Measurements from ENCODE around the gene DSPP. TPM values are rescaled to one million over a fixed set of nuclear protein-coding genes. Genes with fewer than 3 reads are reported as not detected.

DSPP gene
- total RNA-seq, 5 donors from 2014 or later (not counting 1 experiment from before 2014, with no cell fraction given), result not detected

DNA sequence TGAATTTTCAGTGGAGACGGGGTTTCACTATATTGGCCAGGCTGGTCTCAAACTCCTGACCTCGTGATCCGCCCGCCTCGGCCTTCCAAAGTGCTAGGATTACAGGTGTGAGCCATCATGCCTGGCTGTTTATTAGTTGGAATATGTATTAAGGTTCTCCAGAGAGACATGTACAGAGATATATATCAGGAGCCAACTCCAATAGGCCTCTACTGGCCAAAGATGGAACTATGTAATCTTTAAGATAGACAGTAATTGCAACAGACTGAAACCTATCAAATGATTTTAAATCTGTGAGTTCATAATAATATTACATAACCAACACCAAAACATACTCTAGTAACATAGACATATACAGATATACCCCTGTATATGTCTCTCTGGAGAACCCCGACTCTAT, 36.0 kb downstream of the DSPP start:
- Histone ChIP-seq H3K4me1 (ENCODE audit: control insufficient read depth in 1 of 2, extremely low read depth in 1 of 2, insufficient read depth in 2 of 2, low read length in 2 of 2) (no peaks in the 10 kb centered on the region), H3K4me3 (ENCODE audit: control insufficient read depth in 1 of 2, extremely low read depth in 1 of 2, low read length in 1 of 2) (no peak overlapping the region), H3K27ac (ENCODE audit: low read length) (no peak overlapping the region), H3K36me3 (ENCODE audit: control insufficient read depth in 2 of 2, extremely low read depth in 1 of 2, insufficient read depth in 1 of 2, low read length in 1 of 2) (no peaks in the 10 kb centered on the region), H3K9me3 (no peaks in the 10 kb centered on the region), H3K27me3 (replicated peaks in 1 of 2; ENCODE audit: control insufficient read depth in 2 of 2, extremely low read depth in 1 of 2, insufficient read depth in 2 of 2, low read length in 1 of 2) (peaks cover 0 to 3% of the 10 kb centered on the region in 2 experiments)
- WGBS (ENCODE audit: insufficient coverage), result 90% methylated on average over 2 of the region's 6 CpGs
- Mint-ChIP-seq H3K27ac (no peak overlapping the region), H3K27me3 (no peaks in the 10 kb centered on the region), H3K4me1 (no peaks in the 10 kb centered on the region), H3K9me3 (peaks cover 0 to under 1% (median 0%) of the 10 kb centered on the region in 3 donors), H3K36me3 (no peaks in the 10 kb centered on the region), H3K4me3 (no peak overlapping the region)
- POLR2A ChIA-PET, result no interaction called here
- CTCF ChIA-PET, result no interaction called here
- DNase-seq (no peak), ATAC-seq (replicated peaks in 1 of 4) (no peak)

DNA sequence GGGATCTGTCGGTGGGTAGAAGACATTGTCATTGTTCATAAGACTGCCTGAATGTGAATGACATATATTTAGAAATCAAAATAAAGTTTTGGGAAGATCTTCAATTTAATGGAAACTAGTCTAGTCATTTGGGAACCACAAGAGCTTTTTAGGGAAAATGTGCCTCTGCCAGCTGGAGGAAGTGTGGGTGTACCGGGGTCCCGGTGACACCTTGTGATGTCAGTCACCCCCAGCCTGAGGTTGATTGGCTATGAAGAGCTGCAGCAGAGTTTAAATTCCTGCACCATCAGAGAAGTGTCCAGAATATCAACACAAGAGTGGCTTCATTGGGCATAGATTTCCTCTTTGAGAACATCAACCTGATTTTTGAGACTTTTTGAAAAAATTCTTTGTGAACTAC, 41.7 kb downstream of the DSPP start, which contains the start of gene DMP1:
DMP1 (plus strand) TSS at position 301 of the 400 bp plus-strand sequence. CDS start 6,213 bp downstream, outside the sequence.
- DNase-seq (no peak), ATAC-seq (replicated peaks in 1 of 4) (no peak)
- H3K4me1 Mint-ChIP-seq, result no peaks in the 10 kb centered on the region
- POLR2A ChIA-PET, result no interaction called here
- H3K27me3 Mint-ChIP-seq, result peaks cover 4 to 10% of the 10 kb centered on the region in 2 donors
- no peak within 1 kb of the TSS for H3K27ac Mint-ChIP-seq
- no peaks in the 10 kb centered on the region for H3K36me3 Mint-ChIP-seq
- no peak within 1 kb of the TSS for H3K27ac ChIP-seq (ENCODE audit: low read length)
- CTCF ChIA-PET, result no interaction called here
- H3K4me3 ChIP-seq (ENCODE audit: control insufficient read depth in 1 of 2, extremely low read depth in 1 of 2, low read length in 1 of 2), result no peak within 1 kb of the TSS
- no peaks in the 10 kb centered on the region for H3K4me1 ChIP-seq (ENCODE audit: control insufficient read depth in 1 of 2, extremely low read depth in 1 of 2, insufficient read depth in 2 of 2, low read length in 2 of 2)
- H3K9me3 ChIP-seq, result no peaks in the 10 kb centered on the region
- no peaks in the 10 kb centered on the region for H3K9me3 Mint-ChIP-seq
- no peaks in the 10 kb centered on the region for H3K36me3 ChIP-seq (ENCODE audit: control insufficient read depth in 2 of 2, extremely low read depth in 1 of 2, insufficient read depth in 1 of 2, low read length in 1 of 2)
- 68% methylated on average over 2 of the region's 3 CpGs for WGBS (ENCODE audit: insufficient coverage)
- peaks cover 0 to 3% of the 10 kb centered on the region in 2 experiments for H3K27me3 ChIP-seq (replicated peaks in 1 of 2; ENCODE audit: control insufficient read depth in 2 of 2, extremely low read depth in 1 of 2, insufficient read depth in 2 of 2, low read length in 1 of 2)
- H3K4me3 Mint-ChIP-seq, result no peak within 1 kb of the TSS

DNA sequence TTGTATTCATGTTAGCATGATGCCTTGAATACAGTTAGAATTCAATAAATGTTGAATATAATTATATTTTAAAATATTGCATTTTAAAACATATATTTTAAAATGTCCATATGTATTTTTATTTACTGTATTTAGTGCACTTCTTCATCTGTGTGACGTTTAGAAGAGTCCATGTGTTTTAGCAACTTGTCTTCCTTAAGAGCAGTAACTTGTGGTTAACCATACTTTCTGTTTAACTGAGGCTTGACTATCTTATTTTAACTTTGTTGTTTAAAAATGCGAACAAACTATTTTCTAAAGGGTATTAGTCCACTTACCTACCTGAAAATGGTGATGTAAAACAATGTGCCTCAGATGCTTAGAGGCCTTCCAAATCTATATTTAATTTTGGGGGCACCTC, 42.6 kb downstream of the DSPP start:
- no peaks in the 10 kb centered on the region for H3K9me3 ChIP-seq
- no peak overlapping the region for H3K27ac ChIP-seq (ENCODE audit: low read length)
- no CpG with 5 or more reads among the region's 2 CpGs for WGBS (ENCODE audit: insufficient coverage)
- no peaks in the 10 kb centered on the region for H3K36me3 Mint-ChIP-seq
- no peaks in the 10 kb centered on the region for H3K9me3 Mint-ChIP-seq
- no peak for ATAC-seq (replicated peaks in 1 of 4)
- no peak for DNase-seq
- peaks cover 0 to 3% of the 10 kb centered on the region in 2 experiments for H3K27me3 ChIP-seq (replicated peaks in 1 of 2; ENCODE audit: control insufficient read depth in 2 of 2, extremely low read depth in 1 of 2, insufficient read depth in 2 of 2, low read length in 1 of 2)
- H3K36me3 ChIP-seq (ENCODE audit: control insufficient read depth in 2 of 2, extremely low read depth in 1 of 2, insufficient read depth in 1 of 2, low read length in 1 of 2), result no peaks in the 10 kb centered on the region
- ChIA-PET CTCF (no interaction called here), POLR2A (no interaction called here)
- no peak overlapping the region for H3K4me3 Mint-ChIP-seq
- H3K4me1 Mint-ChIP-seq, result no peaks in the 10 kb centered on the region
- H3K27ac Mint-ChIP-seq, result no peak overlapping the region
- no peaks in the 10 kb centered on the region for H3K4me1 ChIP-seq (ENCODE audit: control insufficient read depth in 1 of 2, extremely low read depth in 1 of 2, insufficient read depth in 2 of 2, low read length in 2 of 2)
- H3K27me3 Mint-ChIP-seq, result peaks cover 4 to 10% of the 10 kb centered on the region in 2 donors
- no peak overlapping the region for H3K4me3 ChIP-seq (ENCODE audit: control insufficient read depth in 1 of 2, extremely low read depth in 1 of 2, low read length in 1 of 2)

DNA sequence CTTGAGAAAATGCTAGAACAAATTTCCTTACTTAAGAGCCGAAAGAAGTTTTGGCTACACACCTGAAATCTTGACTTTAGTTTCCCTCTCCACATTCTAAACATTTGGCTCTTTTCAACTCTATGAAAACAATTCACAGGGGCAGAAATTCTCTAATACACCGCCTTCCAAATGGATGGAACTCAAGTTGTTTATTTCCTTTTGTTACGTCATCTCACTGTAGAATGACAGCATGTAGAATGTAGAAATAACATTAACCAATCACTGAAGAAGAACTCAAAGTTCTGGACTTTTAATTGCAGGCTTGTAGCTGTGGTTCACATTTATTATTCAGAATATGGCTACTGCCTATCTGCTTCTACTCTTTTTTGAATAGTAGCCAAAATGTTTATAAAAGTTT, 43.6 kb downstream of the DSPP start:
- WGBS (ENCODE audit: insufficient coverage), result no CpG with 5 or more reads among the region's 3 CpGs
- H3K27ac Mint-ChIP-seq, result no peak overlapping the region

DNA sequence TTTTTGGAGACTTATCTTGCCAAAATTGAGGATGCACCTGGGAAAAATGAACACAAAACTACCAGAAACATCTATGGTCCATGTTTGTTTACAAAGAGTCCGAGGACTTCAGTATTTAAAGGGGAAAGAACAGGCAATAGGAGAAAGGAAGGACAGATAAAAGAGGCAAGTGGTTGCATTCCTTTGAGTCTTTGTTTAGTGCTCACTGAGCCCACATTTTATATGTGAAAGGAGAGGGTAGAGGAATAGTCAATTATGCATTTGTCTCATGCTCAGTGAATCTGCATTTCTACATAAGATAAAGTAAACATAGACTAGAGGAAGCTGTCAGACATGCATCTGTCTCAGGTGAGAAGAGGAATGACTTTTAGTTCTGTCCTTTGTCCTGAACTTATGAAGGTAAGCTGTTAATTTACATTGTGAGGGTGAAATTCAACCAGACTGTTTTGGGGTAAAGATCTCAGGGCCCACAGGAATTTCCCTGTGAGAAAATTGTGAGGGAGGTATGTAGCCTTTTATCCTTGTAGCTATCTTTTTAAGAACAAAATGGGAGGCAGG, 46.2 kb downstream of the DSPP start:
- H3K27ac ChIP-seq (ENCODE audit: low read length), result no peak overlapping the region
- H3K4me3 Mint-ChIP-seq, result no peak overlapping the region
- no peaks in the 10 kb centered on the region for H3K27me3 ChIP-seq (replicated peaks in 1 of 2; ENCODE audit: control insufficient read depth in 2 of 2, extremely low read depth in 1 of 2, insufficient read depth in 2 of 2, low read length in 1 of 2)
- no peak for DNase-seq
- no peaks in the 10 kb centered on the region for H3K9me3 Mint-ChIP-seq
- no peak overlapping the region for H3K4me3 ChIP-seq (ENCODE audit: control insufficient read depth in 1 of 2, extremely low read depth in 1 of 2, low read length in 1 of 2)
- H3K27me3 Mint-ChIP-seq, result peaks cover 7% of the 10 kb centered on the region in 2 donors
- no peaks in the 10 kb centered on the region for H3K36me3 ChIP-seq (ENCODE audit: control insufficient read depth in 2 of 2, extremely low read depth in 1 of 2, insufficient read depth in 1 of 2, low read length in 1 of 2)
- no peaks in the 10 kb centered on the region for H3K4me1 ChIP-seq (ENCODE audit: control insufficient read depth in 1 of 2, extremely low read depth in 1 of 2, insufficient read depth in 2 of 2, low read length in 2 of 2)
- H3K27ac Mint-ChIP-seq, result no peak overlapping the region
- no peak for ATAC-seq (replicated peaks in 1 of 4)
- CTCF ChIA-PET, result interaction anchor here in 1 of 2 donors (0.5 to 0.6 kb wide), 2 partner anchors 9 to 687 kb away, joined by 3 to 6 read pairs; no protein-coding TSS in a partner anchor
- no CpG with 5 or more reads among the region's 1 CpG for WGBS (ENCODE audit: insufficient coverage)
- no peaks in the 10 kb centered on the region for H3K36me3 Mint-ChIP-seq
- no peaks in the 10 kb centered on the region for H3K9me3 ChIP-seq
- POLR2A ChIA-PET, result no interaction called here
- H3K4me1 Mint-ChIP-seq, result no peaks in the 10 kb centered on the region

More for the DNA sequence above, 43.6 kb downstream of the DSPP start:
- no peaks in the 10 kb centered on the region for H3K9me3 Mint-ChIP-seq
- CTCF ChIA-PET, result no interaction called here
- ATAC-seq (replicated peaks in 1 of 4) (no peak), DNase-seq (no peak)
- H3K36me3 Mint-ChIP-seq, result no peaks in the 10 kb centered on the region
- Histone ChIP-seq H3K36me3 (ENCODE audit: control insufficient read depth in 2 of 2, extremely low read depth in 1 of 2, insufficient read depth in 1 of 2, low read length in 1 of 2) (no peaks in the 10 kb centered on the region), H3K4me1 (ENCODE audit: control insufficient read depth in 1 of 2, extremely low read depth in 1 of 2, insufficient read depth in 2 of 2, low read length in 2 of 2) (no peaks in the 10 kb centered on the region), H3K4me3 (ENCODE audit: control insufficient read depth in 1 of 2, extremely low read depth in 1 of 2, low read length in 1 of 2) (no peak overlapping the region), H3K27me3 (replicated peaks in 1 of 2; ENCODE audit: control insufficient read depth in 2 of 2, extremely low read depth in 1 of 2, insufficient read depth in 2 of 2, low read length in 1 of 2) (no peaks in the 10 kb centered on the region), H3K9me3 (no peaks in the 10 kb centered on the region), H3K27ac (ENCODE audit: low read length) (no peak overlapping the region)
- POLR2A ChIA-PET, result no interaction called here
- H3K4me3 Mint-ChIP-seq, result no peak overlapping the region
- no peaks in the 10 kb centered on the region for H3K4me1 Mint-ChIP-seq
- peaks cover 4 to 10% of the 10 kb centered on the region in 2 donors for H3K27me3 Mint-ChIP-seq

DNA sequence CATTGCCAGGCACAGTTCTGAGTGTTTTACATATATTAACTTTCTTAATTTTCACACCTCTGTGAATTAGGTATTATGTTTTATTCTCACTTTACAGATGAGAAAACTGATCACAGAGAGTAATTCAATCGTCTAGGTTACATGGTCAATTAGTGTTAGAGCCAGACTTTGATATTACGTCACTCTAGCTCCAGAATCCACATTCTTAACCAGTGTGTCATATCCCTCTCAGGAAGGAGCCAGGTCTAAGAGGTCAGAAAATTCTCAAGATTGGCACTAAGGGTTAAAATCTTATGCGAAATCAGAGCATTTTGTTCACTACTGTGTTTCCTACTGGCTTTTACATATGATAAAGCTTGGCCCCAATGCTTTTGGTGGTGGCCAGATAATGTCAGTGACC, 49.2 kb downstream of the DSPP start:
- ATAC-seq (replicated peaks in 1 of 4), result no peak
- no peak overlapping the region for H3K4me3 ChIP-seq (ENCODE audit: control insufficient read depth in 1 of 2, extremely low read depth in 1 of 2, low read length in 1 of 2)
- Mint-ChIP-seq H3K36me3 (no peaks in the 10 kb centered on the region), H3K4me3 (no peak overlapping the region), H3K9me3 (no peaks in the 10 kb centered on the region), H3K4me1 (no peaks in the 10 kb centered on the region), H3K27ac (no peak overlapping the region), H3K27me3 (peaks cover 8 to 11% of the 10 kb centered on the region in 2 donors)
- CTCF ChIA-PET, result interaction anchor here in 1 of 2 donors (1.2 kb wide), 1 partner anchor 10 kb away, joined by 3 read pairs; no protein-coding TSS in a partner anchor
- H3K27ac ChIP-seq (ENCODE audit: low read length), result no peak overlapping the region
- DNase-seq, result no peak
- no peaks in the 10 kb centered on the region for H3K4me1 ChIP-seq (ENCODE audit: control insufficient read depth in 1 of 2, extremely low read depth in 1 of 2, insufficient read depth in 2 of 2, low read length in 2 of 2)
- no peaks in the 10 kb centered on the region for H3K9me3 ChIP-seq
- no peaks in the 10 kb centered on the region for H3K27me3 ChIP-seq (replicated peaks in 1 of 2; ENCODE audit: control insufficient read depth in 2 of 2, extremely low read depth in 1 of 2, insufficient read depth in 2 of 2, low read length in 1 of 2)
- 67% methylated on average over 1 of the region's 3 CpGs for WGBS (ENCODE audit: insufficient coverage)
- no peaks in the 10 kb centered on the region for H3K36me3 ChIP-seq (ENCODE audit: control insufficient read depth in 2 of 2, extremely low read depth in 1 of 2, insufficient read depth in 1 of 2, low read length in 1 of 2)
- POLR2A ChIA-PET, result no interaction called here

Measured in T-cell (primary cell).